GM23338 (cell line): ENCODE measurements around the gene SENP5.

ENCODE experiments used
- CREB1 ChIP-seq: fragments of 250-450 bp; sonication (Bioruptor Pico); IDR thresholded peaks from 2 replicates; pipeline ENCODE4 v1.5.0; 2020; ENCODE audit warnings: low read depth, mild to moderate bottlenecking, moderate library complexity
- EZH2 ChIP-seq: fragments of 200-600 bp; sonication (generic); IDR thresholded peaks from one replicate; pipeline ENCODE4 v1.8.0; 2017; ENCODE audit warnings: antibody characterized with exemption, mild to moderate bottlenecking, low read depth; ENCODE audit not compliant: unreplicated experiment
- EZH2phosphoT487 ChIP-seq: fragments of 200-600 bp; sonication (generic); IDR thresholded peaks from one replicate; pipeline ENCODE4 v1.8.1; 2018; ENCODE audit warnings: antibody characterized with exemption; ENCODE audit not compliant: unreplicated experiment
- JUNB ChIP-seq: IDR thresholded peaks from one replicate; pipeline ENCODE4 v1.6.1; 2016; ENCODE audit warnings: antibody characterized with exemption; ENCODE audit not compliant: unreplicated experiment
- NANOG ChIP-seq: IDR thresholded peaks from 2 replicates; pipeline ENCODE4 v1.6.1; 2016; ENCODE audit warnings: antibody characterized with exemption, borderline replicate concordance
- POLR2AphosphoS5 ChIP-seq: IDR thresholded peaks from 2 replicates; pipeline ENCODE4 v1.6.1; 2016; ENCODE audit warnings: antibody characterized with exemption, low read depth
- STAT1 ChIP-seq: IDR thresholded peaks from one replicate; pipeline ENCODE4 v1.6.1; 2016; ENCODE audit warnings: antibody characterized with exemption; ENCODE audit not compliant: unreplicated experiment
- ZNF114 ChIP-seq: fragments of 250-450 bp; sonication (Bioruptor Pico); IDR thresholded peaks from 2 replicates; pipeline ENCODE4 v1.5.0; 2020; ENCODE audit warnings: mild to moderate bottlenecking, moderate library complexity
- ZNF331 ChIP-seq: fragments of 250-450 bp; sonication (Bioruptor Pico); IDR thresholded peaks from 2 replicates; pipeline ENCODE4 v1.5.0; 2020; ENCODE audit warnings: low read depth, mild to moderate bottlenecking, moderate library complexity
- TF ChIP-seq, protein P1 (sequence below), 2 experiments: fragments of 200-600 bp in 1 of 2; sonication (generic) in 1 of 2; conservative IDR thresholded peaks; 2 replicates each; pipeline versions ENCODE4 v1.5.1 to v1.6.1; 2016 to 2017; ENCODE audit warnings: antibody characterized with exemption in 2 of 2, low read depth in 2 of 2, mild to moderate bottlenecking in 2 of 2, moderate library complexity in 1 of 2
- TF ChIP-seq, protein P2 (sequence below): IDR thresholded peaks from one replicate; pipeline ENCODE4 v1.6.1; 2018; ENCODE audit warnings: antibody characterized with exemption; ENCODE audit not compliant: unreplicated experiment
- TF ChIP-seq, protein P3 (sequence below): IDR thresholded peaks from 2 replicates; pipeline ENCODE4 v1.6.1; 2016; ENCODE audit warnings: antibody characterized with exemption

DNA sequence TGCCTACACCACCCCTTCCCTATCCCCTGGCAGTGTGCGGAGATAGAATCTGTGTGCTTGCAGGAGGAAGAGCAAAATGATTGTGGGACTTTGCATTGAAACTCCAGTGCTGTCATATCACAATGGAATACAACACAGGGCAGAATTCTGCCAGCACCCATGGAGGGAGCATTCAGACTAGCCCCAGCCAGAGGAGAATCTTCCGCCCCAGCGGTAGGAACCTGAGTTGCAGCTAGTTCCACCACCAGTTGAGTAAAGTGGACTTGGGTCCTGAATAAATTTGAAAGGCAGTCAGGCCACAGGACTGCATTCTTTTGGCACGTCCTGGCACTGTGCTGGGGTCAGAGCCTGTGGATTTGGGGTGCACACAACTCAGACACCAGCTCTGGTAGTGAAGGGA is 47.1 kb downstream of the SENP5 start:
- TF ChIP-seq, protein P1, sequence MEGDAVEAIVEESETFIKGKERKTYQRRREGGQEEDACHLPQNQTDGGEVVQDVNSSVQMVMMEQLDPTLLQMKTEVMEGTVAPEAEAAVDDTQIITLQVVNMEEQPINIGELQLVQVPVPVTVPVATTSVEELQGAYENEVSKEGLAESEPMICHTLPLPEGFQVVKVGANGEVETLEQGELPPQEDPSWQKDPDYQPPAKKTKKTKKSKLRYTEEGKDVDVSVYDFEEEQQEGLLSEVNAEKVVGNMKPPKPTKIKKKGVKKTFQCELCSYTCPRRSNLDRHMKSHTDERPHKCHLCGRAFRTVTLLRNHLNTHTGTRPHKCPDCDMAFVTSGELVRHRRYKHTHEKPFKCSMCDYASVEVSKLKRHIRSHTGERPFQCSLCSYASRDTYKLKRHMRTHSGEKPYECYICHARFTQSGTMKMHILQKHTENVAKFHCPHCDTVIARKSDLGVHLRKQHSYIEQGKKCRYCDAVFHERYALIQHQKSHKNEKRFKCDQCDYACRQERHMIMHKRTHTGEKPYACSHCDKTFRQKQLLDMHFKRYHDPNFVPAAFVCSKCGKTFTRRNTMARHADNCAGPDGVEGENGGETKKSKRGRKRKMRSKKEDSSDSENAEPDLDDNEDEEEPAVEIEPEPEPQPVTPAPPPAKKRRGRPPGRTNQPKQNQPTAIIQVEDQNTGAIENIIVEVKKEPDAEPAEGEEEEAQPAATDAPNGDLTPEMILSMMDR (conservative IDR thresholded peaks at IDR 0.05; ENCODE audit: low read depth in 2 of 2) = peak in 1 of 2 experiments; percentile 13; a peak in 1 of 4 replicates
- TF ChIP-seq EZH2 = no peak
- TF ChIP-seq ZNF331 (CRISPR knock-in tag) = no peak
- no peak for TF ChIP-seq CREB1 (CRISPR knock-in tag)
- no peak for TF ChIP-seq NANOG
- TF ChIP-seq, protein P2, sequence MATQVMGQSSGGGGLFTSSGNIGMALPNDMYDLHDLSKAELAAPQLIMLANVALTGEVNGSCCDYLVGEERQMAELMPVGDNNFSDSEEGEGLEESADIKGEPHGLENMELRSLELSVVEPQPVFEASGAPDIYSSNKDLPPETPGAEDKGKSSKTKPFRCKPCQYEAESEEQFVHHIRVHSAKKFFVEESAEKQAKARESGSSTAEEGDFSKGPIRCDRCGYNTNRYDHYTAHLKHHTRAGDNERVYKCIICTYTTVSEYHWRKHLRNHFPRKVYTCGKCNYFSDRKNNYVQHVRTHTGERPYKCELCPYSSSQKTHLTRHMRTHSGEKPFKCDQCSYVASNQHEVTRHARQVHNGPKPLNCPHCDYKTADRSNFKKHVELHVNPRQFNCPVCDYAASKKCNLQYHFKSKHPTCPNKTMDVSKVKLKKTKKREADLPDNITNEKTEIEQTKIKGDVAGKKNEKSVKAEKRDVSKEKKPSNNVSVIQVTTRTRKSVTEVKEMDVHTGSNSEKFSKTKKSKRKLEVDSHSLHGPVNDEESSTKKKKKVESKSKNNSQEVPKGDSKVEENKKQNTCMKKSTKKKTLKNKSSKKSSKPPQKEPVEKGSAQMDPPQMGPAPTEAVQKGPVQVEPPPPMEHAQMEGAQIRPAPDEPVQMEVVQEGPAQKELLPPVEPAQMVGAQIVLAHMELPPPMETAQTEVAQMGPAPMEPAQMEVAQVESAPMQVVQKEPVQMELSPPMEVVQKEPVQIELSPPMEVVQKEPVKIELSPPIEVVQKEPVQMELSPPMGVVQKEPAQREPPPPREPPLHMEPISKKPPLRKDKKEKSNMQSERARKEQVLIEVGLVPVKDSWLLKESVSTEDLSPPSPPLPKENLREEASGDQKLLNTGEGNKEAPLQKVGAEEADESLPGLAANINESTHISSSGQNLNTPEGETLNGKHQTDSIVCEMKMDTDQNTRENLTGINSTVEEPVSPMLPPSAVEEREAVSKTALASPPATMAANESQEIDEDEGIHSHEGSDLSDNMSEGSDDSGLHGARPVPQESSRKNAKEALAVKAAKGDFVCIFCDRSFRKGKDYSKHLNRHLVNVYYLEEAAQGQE = no peak
- TF ChIP-seq POLR2AphosphoS5 = no peak
- TF ChIP-seq EZH2phosphoT487 = no peak
- no peak for TF ChIP-seq JUNB
- TF ChIP-seq, protein P3, sequence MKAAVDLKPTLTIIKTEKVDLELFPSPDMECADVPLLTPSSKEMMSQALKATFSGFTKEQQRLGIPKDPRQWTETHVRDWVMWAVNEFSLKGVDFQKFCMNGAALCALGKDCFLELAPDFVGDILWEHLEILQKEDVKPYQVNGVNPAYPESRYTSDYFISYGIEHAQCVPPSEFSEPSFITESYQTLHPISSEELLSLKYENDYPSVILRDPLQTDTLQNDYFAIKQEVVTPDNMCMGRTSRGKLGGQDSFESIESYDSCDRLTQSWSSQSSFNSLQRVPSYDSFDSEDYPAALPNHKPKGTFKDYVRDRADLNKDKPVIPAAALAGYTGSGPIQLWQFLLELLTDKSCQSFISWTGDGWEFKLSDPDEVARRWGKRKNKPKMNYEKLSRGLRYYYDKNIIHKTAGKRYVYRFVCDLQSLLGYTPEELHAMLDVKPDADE = no peak
- no peak for TF ChIP-seq STAT1
- TF ChIP-seq ZNF114 (CRISPR knock-in tag) = no peak
